HCT116 (cell line): ENCODE results near the gene SMAP2. TPM values are rescaled to one million over a fixed set of nuclear protein-coding genes. Genes with fewer than 3 reads are reported as not detected.

Source experiments
- ATAC-seq: fragments of 200-7000 bp; cut with Tn5 transposase; 2 replicates; pipeline ENCODE4 v1.9.1; 2020; ENCODE audit warnings: mild to moderate bottlenecking, moderate library complexity
- BruUV-seq: library from RNA; stranded (reverse); fragments of 400-500 nt; replicated peaks from 2 replicates; lab custom pipeline; 2021; lab: Mats Ljungman, UMichigan
- CTCF ChIA-PET: fragments of 300-600 bp; sonication (Branson Sonifier 250); formaldehyde crosslinking; loops from one replicate; lab custom pipeline; 2021; ENCODE audit warnings: antibody characterized with exemption; lab: Charles Lee
- POLR2A ChIA-PET: fragments of 300-600, 350-600 bp; sonication (Branson Sonifier 250); formaldehyde crosslinking; loops from one replicate; lab custom pipeline; 2021; ENCODE audit warnings: antibody characterized with exemption; lab: Charles Lee
- RAD21 ChIA-PET, 2 experiments: fragments of 300-600 bp; sonication (Branson Sonifier 250); formaldehyde crosslinking; loops; one replicate each; lab custom pipeline; 2023; ENCODE audit warnings: low total read pairs in 2 of 2; ENCODE audit not compliant: uncharacterized antibody in 2 of 2, unreplicated experiment in 2 of 2, low non-redundant PET in 1 of 2; lab: Charles Lee
- DNase-seq: peaks from one replicate; pipeline ENCODE4 v3.0.0-alpha.2; 2010; ENCODE audit warnings: low read depth, low spot score
- H2AFZ ChIP-seq: fragments of 200-600 bp; shearing (Covaris generic), sonication (generic); 2 replicates; pipeline ENCODE4 v1.6.1; 2017; ENCODE audit warnings: low read depth, mixed run types, mixed read lengths, antibody characterized with exemption, low read length; ENCODE audit not compliant: poor library complexity, severe bottlenecking
- H3K27ac ChIP-seq: 2 replicates; pipeline ENCODE4 v1.5.1; 2012; ENCODE audit warnings: low read depth, low read length
- H3K27me3 ChIP-seq: fragments of 200-600 bp; sonication (generic); 2 replicates; pipeline ENCODE4 v1.6.1; 2016; ENCODE audit warnings: mixed run types, low read length, mixed read lengths; ENCODE audit not compliant: insufficient read depth
- H3K36me3 ChIP-seq, 2 experiments: fragments of 200-500 bp in 1 of 2; fragments of 200-600 bp in 1 of 2; sonication (Bioruptor generic) in 1 of 2; sonication (generic) in 1 of 2; 2 replicates each; pipeline versions ENCODE4 v1.5.1 to v1.6.1; 2014 to 2016; ENCODE audit warnings: low read length in 2 of 2, inconsistent platforms in 1 of 2, mixed read lengths in 1 of 2, mixed run types in 1 of 2; ENCODE audit not compliant: insufficient read depth in 2 of 2, control insufficient read depth in 1 of 2
- H3K4me1 ChIP-seq, 2 experiments: fragments of 200-600 bp in 1 of 2; sonication (generic) in 1 of 2; 2 replicates each; pipeline versions ENCODE4 v1.5.1 to v1.6.1; 2012 to 2017; ENCODE audit warnings: low read length in 2 of 2, inconsistent platforms in 1 of 2, mild to moderate bottlenecking in 1 of 2, mixed read lengths in 1 of 2, mixed run types in 1 of 2, moderate library complexity in 1 of 2; ENCODE audit not compliant: insufficient read depth in 2 of 2, control insufficient read depth in 1 of 2
- H3K4me2 ChIP-seq: fragments of 200-600 bp; sonication (generic); 2 replicates; pipeline ENCODE4 v1.6.1; 2017; ENCODE audit warnings: mixed run types, low read length, mixed read lengths
- H3K4me3 ChIP-seq, 2 experiments: fragments of 200-600 bp in 1 of 2; sonication (generic) in 1 of 2; replicated peaks in 1 of 2; 2 replicates each; pipeline ENCODE4 v1.5.1; 2011 to 2016; ENCODE audit warnings: low read length in 2 of 2, control low read depth in 1 of 2, low read depth in 1 of 2, mild to moderate bottlenecking in 1 of 2, mixed read lengths in 1 of 2, mixed run types in 1 of 2
- H3K79me2 ChIP-seq: fragments of 200-600 bp; sonication (generic); 2 replicates; pipeline ENCODE4 v1.6.1; 2017; ENCODE audit warnings: mild to moderate bottlenecking, mixed run types, low read length, moderate library complexity, mixed read lengths; ENCODE audit not compliant: insufficient read depth
- H3K9ac ChIP-seq: fragments of 200-600 bp; sonication (generic); 2 replicates; pipeline ENCODE4 v1.6.1; 2016; ENCODE audit warnings: low read length, mixed read lengths
- H3K9me2 ChIP-seq: fragments of 200-600 bp; sonication (generic), shearing (Covaris generic); 2 replicates; pipeline ENCODE4 v1.6.1; 2017; ENCODE audit warnings: mixed run types, mild to moderate bottlenecking, moderate library complexity; ENCODE audit not compliant: insufficient read depth
- H3K9me3 ChIP-seq, 2 experiments: fragments of 200-500 bp in 1 of 2; fragments of 200-600 bp in 1 of 2; sonication (Bioruptor generic) in 1 of 2; sonication (generic) in 1 of 2; 2 replicates each; pipeline ENCODE4 v1.6.1; 2014 to 2017; ENCODE audit warnings: low read length in 2 of 2, mixed read lengths in 2 of 2, inconsistent platforms in 1 of 2, low read depth in 1 of 2, mild to moderate bottlenecking in 1 of 2, mixed run types in 1 of 2, moderate library complexity in 1 of 2; ENCODE audit not compliant: control insufficient read depth in 1 of 2, insufficient read depth in 1 of 2
- H4K20me1 ChIP-seq: fragments of 200-600 bp; sonication (generic), shearing (Covaris generic); 2 replicates; pipeline ENCODE4 v1.6.1; 2017; ENCODE audit warnings: mixed run types, mild to moderate bottlenecking, moderate library complexity; ENCODE audit not compliant: insufficient read depth
- EGR1 ChIP-seq: IDR thresholded peaks from 2 replicates; pipeline ENCODE4 v1.6.1; 2012; ENCODE audit warnings: low read depth
- JUND ChIP-seq: IDR thresholded peaks from 2 replicates; pipeline ENCODE4 v1.6.1; 2012
- RAD21 ChIP-seq: IDR thresholded peaks from 2 replicates; pipeline ENCODE4 v1.6.1; 2012; ENCODE audit warnings: low read depth, mild to moderate bottlenecking
- intact Hi-C: fragments of 100-400 bp; cut with micrococcal nuclease; formaldehyde crosslinking; loops from 2 replicates; pipeline ENCODE4 v1.10.0; 2022
- total RNA-seq: library from RNA; stranded (reverse); gene quantifications from one replicate; pipeline ENCODE4 v1.2.1, GENCODE V29; 2021; ENCODE audit not compliant: unreplicated experiment
- TF ChIP-seq, protein P1 (sequence below), 3 experiments: fragments of 200-600 bp in 1 of 3; sonication (generic) in 1 of 3; IDR thresholded peaks in 2 of 3; conservative IDR thresholded peaks in 1 of 3; 2 replicates each; pipeline ENCODE4 v1.5.1; 2012 to 2017; ENCODE audit warnings: low read depth in 2 of 3, low read length in 2 of 3, antibody characterized with exemption in 1 of 3, borderline replicate concordance in 1 of 3, control low read depth in 1 of 3, mild to moderate bottlenecking in 1 of 3, mixed read lengths in 1 of 3, mixed run types in 1 of 3, moderate library complexity in 1 of 3; ENCODE audit not compliant: insufficient read depth in 1 of 3

The SMAP2 gene
- total RNA-seq, 1 experiment from 2014 or later, result 16.4 TPM

DNA sequence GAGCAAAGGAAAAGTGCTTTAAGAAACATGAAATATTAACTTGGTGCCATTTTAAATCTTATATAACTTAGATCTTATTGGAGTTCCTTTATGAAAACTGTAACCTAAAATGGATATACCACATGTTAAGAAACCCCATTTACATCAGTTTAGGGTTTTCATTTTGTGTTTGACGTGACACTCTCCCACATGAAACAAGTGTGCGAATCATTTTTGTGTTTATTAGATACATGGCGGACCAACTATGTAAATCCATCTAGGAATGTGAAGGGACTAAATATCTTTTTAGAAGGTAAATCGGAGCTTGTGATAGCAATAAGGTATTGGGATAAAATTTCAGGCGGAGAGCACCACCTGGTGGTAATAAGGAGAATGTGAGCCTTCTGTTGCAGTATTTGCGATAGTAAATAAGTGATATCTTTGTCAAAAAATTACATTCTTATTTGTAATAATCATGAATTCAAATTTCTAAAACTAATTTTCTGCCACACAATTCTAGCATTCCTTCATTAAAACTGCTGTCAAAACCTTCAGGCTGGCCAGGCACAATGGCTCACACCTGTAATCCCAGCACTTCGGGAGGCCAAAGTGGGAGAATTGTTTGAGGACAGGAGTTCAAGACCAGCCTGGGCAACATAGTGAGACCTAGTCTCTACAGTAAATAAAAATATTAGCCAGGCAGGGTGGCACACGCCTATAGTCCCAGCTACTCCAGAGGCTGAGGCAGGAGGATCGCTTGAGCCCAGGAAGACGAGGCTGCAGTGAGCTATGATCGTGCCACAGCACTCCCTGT, 31.3 kb downstream of the SMAP2 start:
- intact Hi-C loops, result loop anchor here (2.0 to 5.0 kb wide), 3 partner anchors 68 to 326 kb away; no protein-coding TSS in a partner anchor
- no peak overlapping the region for H3K4me2 ChIP-seq
- POLR2A ChIA-PET, result no interaction called here

More for the DNA sequence above, 31.3 kb downstream of the SMAP2 start:
- Histone ChIP-seq H3K9ac (no peak overlapping the region), H2AFZ (no peak overlapping the region), H3K4me3 (no peak overlapping the region), H4K20me1 (no peaks in the 10 kb centered on the region), H3K36me3 (no peaks in the 10 kb centered on the region), H3K9me3 (no peaks in the 10 kb centered on the region), H3K4me1 (no peaks in the 10 kb centered on the region), H3K9me2 (no peaks in the 10 kb centered on the region), H3K27ac (no peak overlapping the region), H3K79me2 (no peaks in the 10 kb centered on the region), H3K27me3 (no peaks in the 10 kb centered on the region)
- ATAC-seq (peak; percentile 79), DNase-seq (peak; percentile 51)
- TF ChIP-seq JUND (no peak), EGR1 (no peak), RAD21 (peak; percentile 85)
- TF ChIP-seq, protein P1, sequence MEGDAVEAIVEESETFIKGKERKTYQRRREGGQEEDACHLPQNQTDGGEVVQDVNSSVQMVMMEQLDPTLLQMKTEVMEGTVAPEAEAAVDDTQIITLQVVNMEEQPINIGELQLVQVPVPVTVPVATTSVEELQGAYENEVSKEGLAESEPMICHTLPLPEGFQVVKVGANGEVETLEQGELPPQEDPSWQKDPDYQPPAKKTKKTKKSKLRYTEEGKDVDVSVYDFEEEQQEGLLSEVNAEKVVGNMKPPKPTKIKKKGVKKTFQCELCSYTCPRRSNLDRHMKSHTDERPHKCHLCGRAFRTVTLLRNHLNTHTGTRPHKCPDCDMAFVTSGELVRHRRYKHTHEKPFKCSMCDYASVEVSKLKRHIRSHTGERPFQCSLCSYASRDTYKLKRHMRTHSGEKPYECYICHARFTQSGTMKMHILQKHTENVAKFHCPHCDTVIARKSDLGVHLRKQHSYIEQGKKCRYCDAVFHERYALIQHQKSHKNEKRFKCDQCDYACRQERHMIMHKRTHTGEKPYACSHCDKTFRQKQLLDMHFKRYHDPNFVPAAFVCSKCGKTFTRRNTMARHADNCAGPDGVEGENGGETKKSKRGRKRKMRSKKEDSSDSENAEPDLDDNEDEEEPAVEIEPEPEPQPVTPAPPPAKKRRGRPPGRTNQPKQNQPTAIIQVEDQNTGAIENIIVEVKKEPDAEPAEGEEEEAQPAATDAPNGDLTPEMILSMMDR (IDR thresholded peaks at IDR 0.05 in 2 of 3, conservative IDR thresholded peaks at IDR 0.05 in 1 of 3; ENCODE audit: borderline replicate concordance in 1 of 3, insufficient read depth in 1 of 3, low read depth in 2 of 3, low read length in 2 of 3), result peak; percentile 72 to 86 (median 79)
- no TSS peak for BruUV-seq
- CTCF ChIA-PET, result interaction anchor here (0.6 to 2.6 kb wide), 24 partner anchors 12 to 328 kb away, joined by 3 to 45 read pairs (median 4); partner anchors contain the start of gene SMAP2
- RAD21 ChIA-PET, result interaction anchor here in 1 of 2 experiments (0.7 to 1.2 kb wide), 2 partner anchors 74 to 261 kb away, joined by 3 read pairs; no protein-coding TSS in a partner anchor
